KMS-11 (cell line): Measurements from ENCODE around the gene PTCD1.

ENCODE experiments used
- H2AFZ ChIP-seq: fragments of 200-600 bp; sonication (generic); 2 replicates; pipeline ENCODE4 v1.6.1; 2016; ENCODE audit warnings: antibody characterized with exemption, mixed run types, low read depth
- H3K27ac ChIP-seq: fragments of 200-600 bp; sonication (generic); 2 replicates; pipeline ENCODE4 v1.6.1; 2016; ENCODE audit warnings: mild to moderate bottlenecking, mixed run types
- H3K27me3 ChIP-seq: fragments of 200-600 bp; sonication (generic); 2 replicates; pipeline ENCODE4 v1.6.1; 2017; ENCODE audit warnings: mild to moderate bottlenecking, low read depth, mixed run types, moderate library complexity; ENCODE audit not compliant: insufficient read depth
- H3K36me3 ChIP-seq: fragments of 200-600 bp; sonication (generic); 2 replicates; pipeline ENCODE4 v1.6.1; 2017; ENCODE audit warnings: mild to moderate bottlenecking, mixed run types; ENCODE audit not compliant: insufficient read depth
- H3K4me1 ChIP-seq: fragments of 200-600 bp; sonication (generic); 2 replicates; pipeline ENCODE4 v1.6.1; 2016; ENCODE audit warnings: mild to moderate bottlenecking, low read depth, mixed run types; ENCODE audit not compliant: poor library complexity, severe bottlenecking
- H3K4me2 ChIP-seq: fragments of 200-600 bp; sonication (generic); 2 replicates; pipeline ENCODE4 v1.7.0; 2016; ENCODE audit warnings: mild to moderate bottlenecking, mixed run types
- H3K4me3 ChIP-seq: fragments of 200-600 bp; sonication (generic); IDR thresholded peaks from 2 replicates; pipeline ENCODE4 v1.6.1; 2017; ENCODE audit warnings: low read depth, low read length, mixed read lengths; ENCODE audit not compliant: insufficient read depth
- H3K79me2 ChIP-seq: fragments of 200-600 bp; sonication (generic); 2 replicates; pipeline ENCODE4 v1.6.1; 2016; ENCODE audit warnings: low read depth, mixed run types; ENCODE audit not compliant: insufficient read depth
- H3K9ac ChIP-seq: fragments of 200-600 bp; sonication (generic); 2 replicates; pipeline ENCODE4 v1.6.1; 2016; ENCODE audit warnings: mild to moderate bottlenecking, mixed run types
- H4K20me1 ChIP-seq: fragments of 200-600 bp; sonication (generic); 2 replicates; pipeline ENCODE4 v1.6.1; 2016; ENCODE audit warnings: mild to moderate bottlenecking, mixed run types; ENCODE audit not compliant: insufficient read depth
- CTCF ChIP-seq: fragments of 200-600 bp; sonication (generic); conservative IDR thresholded peaks from 2 replicates; pipeline ENCODE4 v1.6.1; 2017; ENCODE audit warnings: low read depth, mild to moderate bottlenecking, antibody characterized with exemption, low read length, moderate library complexity, mixed read lengths

Gene PTCD1

GRCh38 chr7:99394188-99394502, 44.5 kb downstream of the PTCD1 start:
- 0 out of 2 replicates have a peak, but pooled peaks cover 3% of the 10 kb centered on the region for H4K20me1 ChIP-seq

GRCh38 chr7:99393355-99394187, 45.0 kb downstream of the PTCD1 start:
- Histone ChIP-seq H2AFZ (no peak overlapping the region), H3K27ac (peak overlapping the region; percentile 49; the same call in 1 of the 2 replicates), H3K79me2 (no peaks in the 10 kb centered on the region; the same call in 1 of the 2 replicates), H4K20me1 (0 out of 2 replicates have a peak, but pooled peaks cover 3% of the 10 kb centered on the region), H3K27me3 (no peaks in the 10 kb centered on the region), H3K36me3 (no peaks in the 10 kb centered on the region), H3K9ac (peak overlapping the region; percentile 34; the same call in 1 of the 2 replicates), H3K4me2 (peak overlapping the region; percentile 87), H3K4me1 (peaks cover 23% of the 10 kb centered on the region), H3K4me3 (no peak overlapping the region)
- TF ChIP-seq CTCF, result no peak

More at GRCh38 chr7:99394188-99394502, 44.5 kb downstream of the PTCD1 start:
- no peak overlapping the region for H3K4me3 ChIP-seq
- H3K9ac ChIP-seq, result no peak overlapping the region
- H3K27me3 ChIP-seq, result no peaks in the 10 kb centered on the region
- H3K4me1 ChIP-seq, result peaks cover 23% of the 10 kb centered on the region
- no peak overlapping the region; the same call in 1 of the 2 replicates for H3K27ac ChIP-seq
- H3K36me3 ChIP-seq, result no peaks in the 10 kb centered on the region
- no peaks in the 10 kb centered on the region; the same call in 1 of the 2 replicates for H3K79me2 ChIP-seq
- no peak for TF ChIP-seq CTCF
- H2AFZ ChIP-seq, result no peak overlapping the region
- H3K4me2 ChIP-seq, result peak overlapping the region; percentile 87; the same call in 1 of the 2 replicates

- no peak overlapping the region for H3K4me3 ChIP-seq
- no peaks in the 10 kb centered on the region for H3K36me3 ChIP-seq
- no peaks in the 10 kb centered on the region for H3K27me3 ChIP-seq
- H4K20me1 ChIP-seq, result 0 out of 2 replicates have a peak, but pooled peaks cover 3% of the 10 kb centered on the region
- H3K4me1 ChIP-seq, result peaks cover 23% of the 10 kb centered on the region
- H3K9ac ChIP-seq, result peak overlapping the region; percentile 34; the same call in 1 of the 2 replicates
- TF ChIP-seq CTCF, result no peak
- H3K27ac ChIP-seq, result peak overlapping the region; percentile 49
- no peaks in the 10 kb centered on the region; the same call in 1 of the 2 replicates for H3K79me2 ChIP-seq
- peak overlapping the region; percentile 87 for H3K4me2 ChIP-seq
- no peak overlapping the region; the same call in 1 of the 2 replicates for H2AFZ ChIP-seq
Observed at GRCh38 chr7:99392659-99393354, 45.8 kb downstream of the PTCD1 start.

GRCh38 chr7:99392046-99392445, 46.6 kb downstream of the PTCD1 start:
- H3K4me2 ChIP-seq, result peak overlapping the region; percentile 87
- peaks cover 23% of the 10 kb centered on the region for H3K4me1 ChIP-seq
- peak overlapping the region; percentile 49; the same call in 1 of the 2 replicates for H3K27ac ChIP-seq
- H2AFZ ChIP-seq, result no peak overlapping the region
- H3K27me3 ChIP-seq, result no peaks in the 10 kb centered on the region
- no peaks in the 10 kb centered on the region; the same call in 1 of the 2 replicates for H3K79me2 ChIP-seq
- H3K9ac ChIP-seq, result peak overlapping the region; percentile 34; the same call in 1 of the 2 replicates
- no peaks in the 10 kb centered on the region for H3K36me3 ChIP-seq
- no peak overlapping the region for H3K4me3 ChIP-seq
- TF ChIP-seq CTCF, result no peak
- H4K20me1 ChIP-seq, result 0 out of 2 replicates have a peak, but pooled peaks cover 3% of the 10 kb centered on the region
